Body of pancreas (tissue), 4 donors: ENCODE measurements around the gene ENTR1. TPM values are rescaled to one million over a fixed set of nuclear protein-coding genes. Genes with fewer than 3 reads are reported as not detected.

Experiments used
- ATAC-seq: fragments of 150-250 bp; one replicate; pipeline ENCODE4 v1.9.1; 2016
- DNase-seq, 4 donors: peaks; one replicate each; pipeline ENCODE4 v3.0.0-alpha.2; 2019
- H3K27ac ChIP-seq, 4 donors: fragments of 200-600 bp; sonication (generic); 1 replicate in 3 of 4; 2 replicates in 1 of 4; pipeline versions ENCODE4 v1.5.1 to v1.6.1; 2016 to 2019; ENCODE audit warnings: mild to moderate bottlenecking in 1 of 4, mixed read lengths in 1 of 4, moderate library complexity in 1 of 4
- H3K27me3 ChIP-seq, 2 donors: fragments of 200-600 bp; sonication (generic); one replicate each; pipeline ENCODE4 v1.6.0; 2016; ENCODE audit warnings: mild to moderate bottlenecking in 1 of 2
- H3K36me3 ChIP-seq, 2 donors: fragments of 200-600 bp; sonication (generic); replicated peaks in 1 of 2; 2 replicates each; pipeline ENCODE4 v1.5.1; 2016; ENCODE audit warnings: low read depth in 2 of 2; ENCODE audit not compliant: insufficient read depth in 1 of 2
- H3K4me1 ChIP-seq: fragments of 200-600 bp; sonication (generic); one replicate; pipeline ENCODE4 v1.6.0; 2016
- H3K4me3 ChIP-seq, 2 donors: fragments of 200-600 bp; sonication (generic); 1 replicate in 1 of 2; 2 replicates in 1 of 2; pipeline ENCODE4 v1.5.1; 2016 to 2019
- H3K9me3 ChIP-seq, 3 donors: fragments of 200-600 bp; sonication (generic); 1 replicate in 2 of 3; 2 replicates in 1 of 3; pipeline ENCODE4 v1.5.1; 2016
- CTCF ChIP-seq, 7 experiments: fragments of 450-650 bp in 4 of 7; fragments of 200-600 bp in 3 of 7; sonication (generic) in 3 of 7; IDR thresholded peaks; one replicate each; pipeline ENCODE4 v1.5.1; 2016 to 2019; ENCODE audit warnings: antibody characterized with exemption in 7 of 7
- POLR2A ChIP-seq, 3 donors: fragments of 450-650 bp; IDR thresholded peaks; one replicate each; pipeline ENCODE4 v1.6.1; 2016; ENCODE audit warnings: antibody characterized with exemption in 3 of 3, mild to moderate bottlenecking in 2 of 3
- WGBS, 2 donors: methylation state at CpG; one replicate each; pipeline ENCODE4 v1.1.5; 2017; 5-methylcytosine and 5-hydroxymethylcytosine counted together
- intact Hi-C: fragments of 100-400 bp; cut with DNase I; formaldehyde crosslinking; loops from one replicate; pipeline ENCODE4 v1.15.1; 2023
- total RNA-seq, 2 donors: library from RNA; depleted of rRNA; stranded (reverse); fragments of >200 nt; gene quantifications; one replicate each; pipeline ENCODE4 v1.1.0, GENCODE V29; 2016

Gene ENTR1
- total RNA-seq, 2 donors from 2014 or later = 20.2 to 71.5 TPM

- Histone ChIP-seq H3K4me1 (peaks cover 20% of the 10 kb centered on the region), H3K9me3 (no peaks in the 10 kb centered on the region), H3K27me3 (no peaks in the 10 kb centered on the region), H3K36me3 (no peaks in the 10 kb centered on the region), H3K4me3 (no peak overlapping the region), H3K27ac (no peak overlapping the region)
- DNase-seq (no peak), ATAC-seq (no peak)
- WGBS, 2 donors = 82 to 87% methylated on average over 30 to 45 of the region's 45 CpGs
- intact Hi-C loops = loop anchor here (5.0 kb wide), 1 partner anchor 35 kb away; no protein-coding TSS in a partner anchor
- no peak for TF ChIP-seq POLR2A (IDR thresholded peaks at IDR 0.05)
- no peak for TF ChIP-seq CTCF (IDR thresholded peaks at IDR 0.05)
These were observed 42.9 kb downstream of the ENTR1 start for GRCh38 chr9:136367296-136368145.

- WGBS, 2 donors = 81% methylated on average over 6 of the region's 9 CpGs; no CpG with 5 or more reads in 1 of the 2 donors
- H3K27me3 ChIP-seq = no peaks in the 10 kb centered on the region
These were observed 43.6 kb downstream of the ENTR1 start for GRCh38 chr9:136366826-136367225.

GRCh38 chr9:136365775-136366222 lies 44.6 kb downstream of the ENTR1 start:
- ATAC-seq = no peak
- no peaks in the 10 kb centered on the region for H3K9me3 ChIP-seq
- intact Hi-C loops = loop anchor here (5.0 kb wide), 1 partner anchor 33 kb away; no protein-coding TSS in a partner anchor
- 29 to 62% methylated on average over 1 to 9 of the region's 9 CpGs for WGBS, 2 donors
- DNase-seq = no peak
- peaks cover 22% of the 10 kb centered on the region for H3K4me1 ChIP-seq
- H3K27ac ChIP-seq = no peak overlapping the region
- H3K27me3 ChIP-seq = no peaks in the 10 kb centered on the region
- no peak overlapping the region for H3K4me3 ChIP-seq
- TF ChIP-seq POLR2A (IDR thresholded peaks at IDR 0.05) = no peak
- TF ChIP-seq CTCF (IDR thresholded peaks at IDR 0.05) = no peak
- no peaks in the 10 kb centered on the region for H3K36me3 ChIP-seq

More at GRCh38 chr9:136366826-136367225, 43.6 kb downstream of the ENTR1 start:
- no peaks in the 10 kb centered on the region for H3K36me3 ChIP-seq
- DNase-seq (no peak), ATAC-seq (no peak)
- no peak overlapping the region for H3K4me3 ChIP-seq
- H3K9me3 ChIP-seq = no peaks in the 10 kb centered on the region
- H3K27ac ChIP-seq = no peak overlapping the region
- TF ChIP-seq CTCF (IDR thresholded peaks at IDR 0.05) (no peak), POLR2A (IDR thresholded peaks at IDR 0.05) (no peak)
- H3K4me1 ChIP-seq = peaks cover 21% of the 10 kb centered on the region
- intact Hi-C loops = loop anchor here (5.0 kb wide), 1 partner anchor 35 kb away; no protein-coding TSS in a partner anchor

DNA sequence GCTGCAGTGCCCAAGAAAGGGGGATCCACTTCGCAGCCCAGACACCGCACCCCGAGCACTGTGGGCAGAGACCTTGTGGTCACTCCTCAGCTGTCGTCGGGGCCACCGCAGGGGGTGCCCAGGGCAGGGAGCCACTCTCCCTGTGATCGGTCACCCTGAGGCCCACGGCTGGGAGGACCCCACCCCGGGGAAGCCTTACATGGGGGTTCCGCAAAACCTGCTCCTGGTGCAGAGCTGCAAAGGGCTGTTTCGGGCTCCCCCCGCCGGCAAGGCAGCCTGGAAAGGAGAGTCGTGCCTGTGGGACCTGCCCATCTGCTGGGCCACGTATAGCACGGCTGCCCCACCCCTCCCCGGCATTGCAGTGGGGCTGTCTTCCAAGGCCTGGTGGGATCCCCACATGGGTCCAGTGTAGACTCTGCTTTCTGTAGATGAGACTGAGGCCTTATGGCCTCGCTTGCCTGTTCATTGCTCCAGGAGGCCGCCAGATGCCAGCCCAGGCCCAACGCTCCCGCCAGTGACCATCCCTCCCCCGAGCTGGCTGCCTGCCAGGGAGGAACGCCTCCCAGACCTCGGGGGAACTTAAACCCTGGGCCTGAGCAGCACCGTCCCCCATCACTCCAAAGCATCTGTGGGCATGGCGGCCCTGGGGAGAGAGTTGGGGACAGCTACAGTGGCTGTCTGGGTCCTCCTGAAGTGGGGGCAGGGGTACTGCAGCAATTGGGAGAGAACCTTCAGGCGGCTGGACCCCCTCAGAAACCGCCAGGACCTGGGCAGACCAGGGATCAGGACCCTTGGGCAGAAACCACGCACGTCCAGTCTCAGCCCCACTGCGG lies 45.3 kb downstream of the ENTR1 start:
- no peak overlapping the region for H3K27ac ChIP-seq
- DNase-seq (no peak), ATAC-seq (no peak)
- H3K9me3 ChIP-seq = no peaks in the 10 kb centered on the region
- H3K4me3 ChIP-seq = no peak overlapping the region
- intact Hi-C loops = loop anchor here (5.0 kb wide), 1 partner anchor 33 kb away; no protein-coding TSS in a partner anchor
- H3K36me3 ChIP-seq = no peaks in the 10 kb centered on the region
- no peaks in the 10 kb centered on the region for H3K27me3 ChIP-seq
- 68 to 90% methylated on average over 5 to 23 of the region's 31 CpGs for WGBS, 2 donors
- peaks cover 22% of the 10 kb centered on the region for H3K4me1 ChIP-seq
- TF ChIP-seq POLR2A (IDR thresholded peaks at IDR 0.05) (no peak), CTCF (IDR thresholded peaks at IDR 0.05) (no peak)
